Activated naive CD8-positive, alpha-beta T cell treated with anti-CD3 and anti-CD28 coated beads for 36 hours (primary cell): ENCODE measurements around the gene IQGAP2. TPM values are rescaled to one million over a fixed set of nuclear protein-coding genes. Genes with fewer than 3 reads are reported as not detected.
"Not testable (repeated sequence)": the region's sequence is repeated elsewhere in the genome, so short reads cannot be mapped to it uniquely, and the experiment has no call there.

Experiments
- DNase-seq: peaks from one replicate; pipeline ENCODE4 v3.0.0; 2021
- H3K27ac Mint-ChIP-seq: one replicate; pipeline ENCODE4 v1.8.0; 2022; ENCODE audit warnings: mild to moderate bottlenecking, moderate library complexity, mixed read lengths
- H3K27me3 Mint-ChIP-seq: one replicate; pipeline ENCODE4 v1.8.0; 2022; ENCODE audit warnings: mild to moderate bottlenecking, mixed read lengths
- H3K36me3 Mint-ChIP-seq: one replicate; pipeline ENCODE4 v1.8.0; 2021; ENCODE audit warnings: mild to moderate bottlenecking, mixed read lengths
- H3K4me1 Mint-ChIP-seq: one replicate; pipeline ENCODE4 v1.8.0; 2021; ENCODE audit warnings: mixed read lengths
- H3K4me3 Mint-ChIP-seq: one replicate; pipeline ENCODE4 v1.8.0; 2022; ENCODE audit warnings: mild to moderate bottlenecking, moderate library complexity, mixed read lengths
- H3K9me3 Mint-ChIP-seq: one replicate; pipeline ENCODE4 v1.8.0; 2022; ENCODE audit warnings: mixed read lengths
- total RNA-seq, 2 experiments: library from RNA; stranded (reverse); gene quantifications; one replicate each; pipeline ENCODE4 v1.2.3, GENCODE V29; 2021

IQGAP2 gene
- total RNA-seq, 2 experiments from 2014 or later, result 30.3 to 30.6 TPM

DNA sequence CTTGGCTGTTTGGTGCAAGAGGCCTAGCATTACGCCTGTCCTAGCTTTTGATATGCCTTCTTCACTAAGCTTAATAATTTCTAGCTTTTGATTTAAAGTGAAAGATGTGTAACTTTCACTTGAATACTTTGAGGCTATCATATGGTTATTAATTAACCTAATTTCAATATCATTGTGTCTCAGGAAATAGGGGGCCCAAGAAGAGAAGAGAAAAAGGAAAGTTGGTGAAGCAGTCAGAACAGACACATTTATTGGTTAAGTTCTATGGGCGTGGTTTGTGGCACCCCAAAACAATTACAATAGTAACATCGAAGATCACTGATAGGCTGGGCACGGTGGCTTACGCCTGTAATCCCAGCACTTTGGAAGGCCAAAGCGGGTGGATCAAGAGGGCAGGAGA lies 261.0 kb downstream of the IQGAP2 start:
- no peak overlapping the region for H3K4me3 Mint-ChIP-seq
- H3K36me3 Mint-ChIP-seq, result peaks cover 6% of the 10 kb centered on the region
- H3K27ac Mint-ChIP-seq, result no peak overlapping the region
- no peaks in the 10 kb centered on the region for H3K9me3 Mint-ChIP-seq
- no peaks in the 10 kb centered on the region for H3K4me1 Mint-ChIP-seq
- H3K27me3 Mint-ChIP-seq, result no peaks in the 10 kb centered on the region
- no peak for DNase-seq

DNA sequence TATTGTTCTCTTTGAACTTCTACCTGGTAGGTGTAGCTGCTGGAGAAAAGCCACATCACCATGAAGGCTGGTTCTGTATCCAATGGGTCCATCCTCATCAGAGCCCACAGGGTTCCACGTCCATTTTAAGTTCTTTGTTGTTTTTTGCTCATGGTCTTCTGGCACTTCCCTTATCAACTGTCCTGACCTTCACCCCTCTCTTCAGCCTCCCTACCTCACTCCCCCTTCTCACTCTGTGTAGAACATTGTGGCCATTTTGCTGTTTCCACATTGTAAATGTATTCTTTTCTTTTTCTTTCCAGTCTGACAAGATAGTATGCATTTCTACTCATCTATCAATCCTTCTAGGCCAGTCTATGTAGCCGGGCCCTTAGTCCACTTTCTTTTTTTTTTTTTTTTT lies 264.4 kb downstream of the IQGAP2 start:
- Mint-ChIP-seq H3K4me1 (no peaks in the 10 kb centered on the region), H3K27me3 (no peaks in the 10 kb centered on the region), H3K4me3 (no peak overlapping the region), H3K9me3 (no peaks in the 10 kb centered on the region), H3K27ac (no peak overlapping the region), H3K36me3 (peaks cover 10% of the 10 kb centered on the region)
- DNase-seq, result no peak

GRCh38 chr5:76669245-76669644 lies 266.2 kb downstream of the IQGAP2 start:
- no peak for DNase-seq
- H3K27me3 Mint-ChIP-seq, result no peaks in the 10 kb centered on the region
- H3K4me3 Mint-ChIP-seq, result no peak overlapping the region
- no peak overlapping the region for H3K27ac Mint-ChIP-seq
- H3K36me3 Mint-ChIP-seq, result peaks cover 10% of the 10 kb centered on the region
- H3K4me1 Mint-ChIP-seq, result no peaks in the 10 kb centered on the region
- H3K9me3 Mint-ChIP-seq, result no peaks in the 10 kb centered on the region

GRCh38 chr5:76670508-76670907 lies 267.4 kb downstream of the IQGAP2 start:
- Mint-ChIP-seq H3K27ac (no peak overlapping the region), H3K9me3 (no peaks in the 10 kb centered on the region), H3K4me1 (no peaks in the 10 kb centered on the region), H3K36me3 (peaks cover 10% of the 10 kb centered on the region), H3K27me3 (no peaks in the 10 kb centered on the region), H3K4me3 (no peak overlapping the region)
- DNase-seq, result no peak

DNA sequence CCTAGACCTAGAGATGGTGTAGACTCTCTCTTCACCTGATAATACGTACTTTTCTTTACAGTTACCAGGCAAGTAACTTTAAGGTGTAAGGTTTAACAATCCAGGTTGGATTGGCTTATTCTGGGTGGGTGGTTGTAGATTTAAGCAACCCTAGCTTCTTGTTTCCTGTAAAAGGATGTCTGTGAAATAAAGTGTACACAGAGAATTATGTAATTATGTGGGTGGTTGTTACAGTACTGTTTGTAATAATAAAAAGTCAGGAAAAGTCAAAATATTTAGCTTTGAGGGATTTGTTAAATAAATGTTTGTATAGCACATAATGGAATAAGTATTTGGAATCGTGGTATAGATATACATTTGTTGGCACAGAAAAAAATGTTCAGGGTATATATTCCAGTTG lies 269.2 kb downstream of the IQGAP2 start:
- Mint-ChIP-seq H3K4me1 (no peaks in the 10 kb centered on the region), H3K27ac (no peak overlapping the region), H3K4me3 (no peak overlapping the region), H3K9me3 (no peaks in the 10 kb centered on the region), H3K36me3 (peaks cover 18% of the 10 kb centered on the region), H3K27me3 (no peaks in the 10 kb centered on the region)
- no peak for DNase-seq

- Mint-ChIP-seq H3K27ac (no peak overlapping the region), H3K27me3 (no peaks in the 10 kb centered on the region), H3K9me3 (no peaks in the 10 kb centered on the region), H3K36me3 (peaks cover 18% of the 10 kb centered on the region), H3K4me1 (no peaks in the 10 kb centered on the region), H3K4me3 (no peak overlapping the region)
- no peak for DNase-seq
These were observed 270.0 kb downstream of the IQGAP2 start for GRCh38 chr5:76673125-76673524.

- Mint-ChIP-seq H3K27ac (no peak overlapping the region), H3K4me3 (no peak overlapping the region), H3K27me3 (no peaks in the 10 kb centered on the region), H3K9me3 (no peaks in the 10 kb centered on the region), H3K4me1 (no peaks in the 10 kb centered on the region), H3K36me3 (peaks cover 15% of the 10 kb centered on the region)
- DNase-seq, result no peak
These were observed 271.4 kb downstream of the IQGAP2 start for GRCh38 chr5:76674330-76675066.

DNA sequence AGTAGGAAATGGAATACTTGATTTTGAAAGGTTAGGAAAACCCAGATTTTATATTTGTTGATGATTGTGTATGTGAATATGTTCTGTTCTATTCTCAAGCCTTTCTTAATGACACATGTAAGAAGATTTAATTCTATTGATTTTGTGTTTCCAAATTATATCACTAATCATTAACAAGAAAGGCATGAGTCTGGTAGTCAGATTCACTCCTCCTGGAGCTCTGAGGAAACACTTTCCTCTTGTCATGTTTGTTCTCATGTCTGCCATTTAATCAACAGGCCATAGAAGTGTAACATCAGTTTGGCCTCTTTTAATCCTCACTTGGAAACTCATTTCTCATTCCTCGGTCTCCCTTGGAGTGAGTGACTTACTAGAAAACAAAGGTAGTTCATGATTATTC lies 272.3 kb downstream of the IQGAP2 start:
- Mint-ChIP-seq H3K27ac (no peak overlapping the region), H3K4me3 (no peak overlapping the region), H3K9me3 (no peaks in the 10 kb centered on the region)

GRCh38 chr5:76677849-76678472 lies 274.9 kb downstream of the IQGAP2 start:
- Mint-ChIP-seq H3K36me3 (peaks cover 18% of the 10 kb centered on the region), H3K27me3 (no peaks in the 10 kb centered on the region), H3K4me3 (no peak overlapping the region), H3K27ac (no peak overlapping the region), H3K4me1 (peaks cover 2% of the 10 kb centered on the region), H3K9me3 (no peaks in the 10 kb centered on the region)
- no peak for DNase-seq

More for the DNA sequence above, 272.3 kb downstream of the IQGAP2 start:
- no peaks in the 10 kb centered on the region for H3K27me3 Mint-ChIP-seq
- no peak for DNase-seq
- H3K36me3 Mint-ChIP-seq, result peaks cover 18% of the 10 kb centered on the region
- H3K4me1 Mint-ChIP-seq, result no peaks in the 10 kb centered on the region

DNA sequence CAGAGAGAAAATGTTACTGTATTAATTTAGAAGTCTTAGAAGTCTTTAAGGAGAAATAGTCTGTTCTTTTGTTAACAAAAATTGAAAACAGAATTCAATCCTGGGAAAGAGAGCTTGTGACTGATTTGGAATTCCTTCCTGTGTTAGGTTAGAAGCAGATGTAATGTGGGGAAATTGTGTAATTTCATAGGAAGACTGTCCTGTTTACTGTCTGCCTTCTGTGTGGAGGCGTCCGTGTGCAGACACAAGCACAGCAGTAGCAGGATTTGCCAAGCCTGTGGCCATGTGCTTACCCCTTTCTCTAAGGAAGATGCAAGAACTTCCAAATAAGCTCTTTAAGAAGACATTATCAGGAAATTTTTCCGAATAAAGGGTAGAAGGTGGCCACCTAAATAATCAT lies 276.1 kb downstream of the IQGAP2 start:
- H3K4me3 Mint-ChIP-seq, result no peak overlapping the region
- H3K36me3 Mint-ChIP-seq, result peaks cover 21% of the 10 kb centered on the region
- H3K9me3 Mint-ChIP-seq, result no peaks in the 10 kb centered on the region
- H3K4me1 Mint-ChIP-seq, result peaks cover 2% of the 10 kb centered on the region
- no peak for DNase-seq
- no peak overlapping the region for H3K27ac Mint-ChIP-seq
- no peaks in the 10 kb centered on the region for H3K27me3 Mint-ChIP-seq

GRCh38 chr5:76680826-76681225 lies 277.7 kb downstream of the IQGAP2 start:
- H3K4me1 Mint-ChIP-seq, H3K9me3 Mint-ChIP-seq, H3K27me3 Mint-ChIP-seq, DNase-seq, H3K27ac Mint-ChIP-seq, H3K4me3 Mint-ChIP-seq: not testable (repeated sequence)
- H3K36me3 Mint-ChIP-seq, result peaks cover 26% of the 10 kb centered on the region

DNA sequence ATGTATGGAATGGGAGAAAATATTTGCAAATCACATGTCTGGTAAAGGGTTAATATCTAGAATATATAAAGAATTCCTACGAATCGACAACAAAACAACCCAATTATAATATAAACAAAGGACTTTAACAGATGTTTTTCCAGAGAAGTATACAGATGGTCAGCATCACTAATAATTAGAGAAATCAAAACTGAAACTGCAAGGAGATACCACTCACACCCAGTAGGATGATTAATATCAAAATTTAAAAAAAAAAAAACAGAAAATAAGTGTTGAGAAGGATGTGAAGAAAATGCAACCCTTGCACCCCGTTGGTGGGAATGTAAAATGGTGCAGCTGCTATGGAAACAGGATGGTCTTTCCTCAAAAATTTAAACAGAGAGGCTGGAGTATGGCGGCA lies 278.2 kb downstream of the IQGAP2 start:
- Mint-ChIP-seq H3K27me3 (no peaks in the 10 kb centered on the region), H3K4me3 (no peak overlapping the region), H3K27ac (no peak overlapping the region), H3K9me3 (no peaks in the 10 kb centered on the region), H3K4me1 (peaks cover 2% of the 10 kb centered on the region), H3K36me3 (peaks cover 24% of the 10 kb centered on the region)
- no peak for DNase-seq

DNA sequence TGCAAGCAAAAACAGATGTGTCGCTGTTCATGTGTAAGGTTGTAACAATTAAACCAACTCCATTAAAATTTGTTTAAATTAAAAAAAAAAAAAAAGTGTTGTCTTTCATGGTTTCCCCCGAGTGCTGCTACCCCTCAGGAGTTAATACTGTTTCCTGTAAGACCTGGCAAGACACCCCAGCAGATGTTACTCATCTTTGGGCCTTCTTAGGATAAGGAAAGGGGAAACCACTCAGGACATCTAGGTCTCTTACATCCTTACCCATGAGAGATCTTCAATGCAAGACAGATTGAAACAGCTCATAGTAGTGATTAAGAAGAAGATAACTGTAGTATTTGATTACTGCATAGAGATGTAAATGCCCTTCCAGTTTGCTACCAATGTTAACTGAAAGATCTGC lies 279.3 kb downstream of the IQGAP2 start:
- DNase-seq, result no peak
- Mint-ChIP-seq H3K4me3 (no peak overlapping the region), H3K27ac (no peak overlapping the region)

DNA sequence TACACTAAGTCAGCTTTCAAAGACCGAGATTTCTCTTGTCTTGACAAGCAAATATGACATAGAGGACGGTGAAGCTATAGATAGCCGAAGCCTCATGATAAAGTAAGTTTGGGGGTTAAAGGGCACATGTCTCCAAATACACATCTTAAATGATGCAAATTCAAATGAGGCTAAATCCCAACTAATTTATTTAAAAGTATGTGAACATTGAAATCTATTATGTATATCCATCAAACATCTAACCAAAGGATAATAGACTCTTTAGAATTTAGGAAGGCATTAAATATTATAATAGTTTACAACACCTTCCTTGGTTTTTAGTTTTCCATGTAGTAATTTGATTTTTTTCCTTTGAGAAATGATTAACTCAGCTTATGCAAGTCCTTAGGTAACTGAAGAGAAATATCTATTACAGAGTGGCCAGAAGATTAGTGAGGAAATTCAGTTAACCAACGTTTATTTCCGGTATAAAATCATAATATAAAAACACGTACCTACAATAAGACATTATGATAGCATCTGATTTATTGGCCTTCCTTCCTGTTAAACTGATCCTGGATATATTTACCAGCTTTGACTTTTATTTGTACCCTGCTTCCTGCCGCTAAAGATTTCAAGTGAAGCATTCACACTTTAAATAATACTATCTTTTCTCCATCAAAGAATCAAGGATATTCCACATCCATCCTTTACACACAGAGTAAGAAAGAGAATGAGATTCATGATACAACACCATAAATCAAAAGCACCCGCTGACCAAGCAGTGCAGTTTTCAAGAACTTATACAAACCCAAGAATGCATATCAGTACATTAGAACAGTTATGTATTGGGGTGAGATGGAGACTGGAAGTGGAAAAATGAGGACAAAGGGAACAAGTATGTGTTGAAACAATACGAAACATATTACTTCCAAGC lies 281.0 kb downstream of the IQGAP2 start:
- no peak for DNase-seq
- Mint-ChIP-seq H3K9me3 (no peaks in the 10 kb centered on the region), H3K4me3 (no peak overlapping the region), H3K36me3 (peaks cover 26% of the 10 kb centered on the region), H3K4me1 (peaks cover 2% of the 10 kb centered on the region), H3K27ac (no peak overlapping the region), H3K27me3 (no peaks in the 10 kb centered on the region)

More for the DNA sequence above, 279.3 kb downstream of the IQGAP2 start:
- Mint-ChIP-seq H3K27me3 (no peaks in the 10 kb centered on the region), H3K4me1 (peaks cover 2% of the 10 kb centered on the region), H3K9me3 (no peaks in the 10 kb centered on the region), H3K36me3 (peaks cover 23% of the 10 kb centered on the region)

DNA sequence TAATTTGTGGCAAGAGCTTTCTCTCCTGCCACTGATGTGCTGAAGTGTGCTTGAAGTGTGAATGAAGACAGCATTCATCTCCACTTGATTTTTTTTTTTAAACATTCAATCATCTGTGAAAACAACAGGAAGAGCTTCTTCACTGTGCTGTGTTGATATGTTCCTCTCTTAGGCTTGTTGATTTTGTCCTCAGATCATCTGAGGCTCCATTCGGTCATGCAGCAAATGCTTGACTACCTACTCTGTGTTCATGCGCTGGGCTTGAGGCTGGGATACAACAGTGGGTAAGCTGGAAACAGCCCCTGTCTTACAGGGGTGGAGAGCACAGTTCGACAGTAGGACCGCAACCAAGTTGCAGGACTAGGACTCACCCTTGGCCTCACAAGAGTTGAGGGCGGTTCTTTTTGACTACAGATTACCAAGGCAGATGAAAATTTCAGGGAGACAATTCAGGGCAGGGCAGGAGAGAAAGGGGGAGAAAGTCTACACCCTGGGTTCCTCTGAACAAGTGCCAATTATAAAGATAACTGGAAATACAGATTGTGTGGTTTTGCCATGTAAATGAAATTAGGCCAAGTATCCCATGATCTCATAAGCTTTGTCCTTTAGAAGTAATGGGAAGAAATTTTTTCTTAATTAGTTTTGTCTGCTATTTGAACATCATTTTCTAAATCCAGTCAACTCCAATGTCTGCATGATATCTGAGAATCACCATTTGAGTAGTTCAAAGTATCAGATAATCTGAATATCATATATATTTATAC lies 281.9 kb downstream of the IQGAP2 start:
- Mint-ChIP-seq H3K4me1 (peaks cover 2% of the 10 kb centered on the region), H3K27me3 (no peaks in the 10 kb centered on the region), H3K4me3 (no peak overlapping the region), H3K9me3 (no peaks in the 10 kb centered on the region), H3K36me3 (peaks cover 22% of the 10 kb centered on the region), H3K27ac (no peak overlapping the region)
- no peak for DNase-seq
